Right ventricle myocardium inferior (tissue), 1 donor: ENCODE data around the gene ACHE. TPM values are rescaled to one million over a fixed set of nuclear protein-coding genes. Genes with fewer than 3 reads are reported as not detected.

Source experiments
- ATAC-seq: fragments of 200-7000 bp; cut with Tn5 transposase; one replicate; pipeline ENCODE4 v1.9.1; 2020; ENCODE audit warnings: mild to moderate bottlenecking, moderate library complexity
- DNase-seq: peaks from one replicate; pipeline ENCODE4 v3.0.0; 2021; ENCODE audit errors: missing footprints
- intact Hi-C: fragments of 100-400 bp; cut with DNase I; formaldehyde crosslinking; loops from one replicate; pipeline ENCODE4 v1.11.0; 2022
- total RNA-seq: library from RNA; stranded (reverse); fragmentation: NEBNext Ultra II Directional; extraction: Animal tissue kit (Norgen Biotek cat#: 25700); gene quantifications from one replicate; pipeline ENCODE4 v1.2.1, GENCODE V29; 2021
- donor health status: DM: no; HTN: yes; CAD: no; lungs with severe emphysema.

The ACHE gene
- total RNA-seq, 1 donor from 2014 or later = 0.73 TPM

GRCh38 chr7:100899432-100899831, 3.7 kb upstream of the ACHE start:
- no peak for DNase-seq
- no peak for ATAC-seq
- intact Hi-C loops = loop anchor here (5.0 kb wide), 1 partner anchor 178 kb away; no protein-coding TSS in a partner anchor

GRCh38 chr7:100897772-100898454, 2.2 kb upstream of the ACHE start:
- DNase-seq (no peak), ATAC-seq (no peak)
- intact Hi-C loops = loop anchor here (1.0 to 5.0 kb wide), 2 partner anchors 161 to 179 kb away; no protein-coding TSS in a partner anchor

- ATAC-seq (no peak), DNase-seq (peak; percentile 80)
- intact Hi-C loops = loop anchor here (1.0 to 5.0 kb wide), 2 partner anchors 162 to 180 kb away; no protein-coding TSS in a partner anchor
Observed at GRCh38 chr7:100896732-100897608, 1.3 kb upstream of the ACHE start.

GRCh38 chr7:100895956-100896731, 456 bp upstream of the ACHE start:
- ATAC-seq (no peak), DNase-seq (peak; percentile 63)
- intact Hi-C loops = loop anchor here (5.0 kb wide), 1 partner anchor 181 kb away; no protein-coding TSS in a partner anchor

- intact Hi-C loops = loop anchor here (5.0 kb wide), 1 partner anchor 182 kb away; no protein-coding TSS in a partner anchor
- peak; percentile 86 for DNase-seq
- no peak for ATAC-seq
Observed at GRCh38 chr7:100894860-100895700, 608 bp downstream of the ACHE start.

GRCh38 chr7:100893910-100894721, 1.6 kb downstream of the ACHE start:
- intact Hi-C loops = no loop called here
- peak; percentile 33 for DNase-seq
- no peak for ATAC-seq

GRCh38 chr7:100893318-100893895, 2.3 kb downstream of the ACHE start:
- intact Hi-C loops = no loop called here
- DNase-seq (peak; percentile 28), ATAC-seq (no peak)

- DNase-seq (peak; percentile 68), ATAC-seq (no peak)
- intact Hi-C loops = no loop called here
Observed at GRCh38 chr7:100892364-100893317, 3.0 kb downstream of the ACHE start.

- ATAC-seq (no peak), DNase-seq (no peak)
- intact Hi-C loops = no loop called here
Observed at GRCh38 chr7:100891568-100892247, 4.0 kb downstream of the ACHE start.

GRCh38 chr7:100890653-100891567, 4.8 kb downstream of the ACHE start:
- no peak for ATAC-seq
- intact Hi-C loops = no loop called here
- peak; percentile 67 for DNase-seq

- intact Hi-C loops = loop anchor here (2.0 kb wide), 1 partner anchor 14 kb away; the partner anchor contains the start of gene SRRT
- peak; percentile 57 for ATAC-seq
- DNase-seq = peak; percentile 74
Observed at GRCh38 chr7:100888988-100889750, 6.5 kb downstream of the ACHE start, which contains the start of gene UFSP1. UFSP1 (minus strand) TSS chr7:100889715; CDS start chr7:100889271, 444 bp downstream.

- no peak for DNase-seq
- ATAC-seq = no peak
- intact Hi-C loops = loop anchor here (2.0 kb wide), 1 partner anchor 14 kb away; the partner anchor contains the start of gene SRRT
Observed at GRCh38 chr7:100888291-100888987, 7.2 kb downstream of the ACHE start.
